Activated CD8-positive, alpha-beta memory T cell treated with anti-CD3 and anti-CD28 coated beads, Interleukin-2, amount 50 U/mL, for 1 hour (primary cell): ENCODE measurements around the gene CHMP6.
"Not testable (repeated sequence)": the region's sequence is repeated elsewhere in the genome, so short reads cannot be mapped to it uniquely, and the experiment has no call there.

Experiments
- DNase-seq: peaks from one replicate; pipeline ENCODE4 v3.0.0-alpha.2; 2020; ENCODE audit errors: extremely low read depth

Gene CHMP6

DNA sequence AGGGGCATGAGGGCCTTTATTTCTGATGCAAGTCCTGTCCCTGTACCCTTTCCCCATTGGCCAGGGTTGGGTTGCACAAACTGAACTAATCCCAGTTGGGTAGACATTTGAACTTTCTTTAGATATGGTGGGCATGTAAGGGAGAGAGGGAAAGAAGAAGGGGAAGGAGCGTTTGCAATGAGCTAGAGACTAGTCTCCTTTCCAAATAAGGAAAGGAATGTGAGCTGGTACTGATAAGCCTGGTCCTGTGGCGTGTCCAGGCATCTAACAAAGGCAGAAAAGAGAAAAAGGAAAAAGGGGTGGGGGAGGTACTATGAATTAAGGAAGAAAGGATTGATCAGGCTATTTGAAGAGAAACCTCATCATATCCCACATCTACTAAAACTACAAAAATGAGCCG is 20.3 kb downstream of the CHMP6 start:
- DNase-seq, result no peak

DNA sequence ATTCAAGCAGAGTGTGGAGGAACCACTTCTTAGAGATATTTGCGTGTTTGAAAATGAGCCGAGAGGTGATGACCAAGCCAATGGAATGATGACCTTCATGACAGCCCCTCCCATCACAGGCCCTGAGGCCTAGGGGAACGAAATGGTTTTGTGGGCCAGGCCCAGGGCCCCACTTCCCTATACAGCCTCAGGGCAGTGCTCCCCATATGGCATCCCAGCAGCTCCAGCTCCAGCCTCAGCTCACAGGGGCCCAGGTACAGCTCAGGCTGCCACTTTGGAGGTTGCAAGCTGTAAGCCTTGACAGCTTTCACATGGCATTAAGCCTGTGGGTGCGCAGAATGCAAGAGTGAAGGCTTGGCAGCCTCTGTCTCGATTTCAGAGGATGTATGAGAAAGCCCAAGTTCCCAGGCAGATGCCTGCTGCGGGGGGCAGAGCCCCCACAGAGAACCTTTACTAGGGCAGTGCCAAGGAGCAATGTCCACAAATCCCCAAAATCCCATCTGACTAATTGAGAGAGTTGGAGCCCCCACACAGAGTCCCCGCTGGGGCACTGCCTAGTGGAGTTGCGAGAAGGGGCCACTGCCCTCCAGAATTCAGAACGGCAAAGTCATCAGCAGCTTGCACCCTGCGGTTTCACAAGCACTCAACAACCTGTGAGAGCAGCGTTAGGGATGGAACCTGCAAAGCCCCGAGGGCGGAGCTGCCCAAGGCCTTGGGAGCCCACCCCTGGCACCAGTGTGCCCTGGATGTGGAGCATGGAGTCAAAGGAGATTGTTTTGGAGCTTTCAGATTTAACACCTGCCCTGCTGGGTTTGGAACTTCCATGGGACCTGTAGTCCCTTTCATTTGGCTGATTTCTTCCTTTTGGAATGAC is 21.2 kb downstream of the CHMP6 start:
- no peak for DNase-seq

DNA sequence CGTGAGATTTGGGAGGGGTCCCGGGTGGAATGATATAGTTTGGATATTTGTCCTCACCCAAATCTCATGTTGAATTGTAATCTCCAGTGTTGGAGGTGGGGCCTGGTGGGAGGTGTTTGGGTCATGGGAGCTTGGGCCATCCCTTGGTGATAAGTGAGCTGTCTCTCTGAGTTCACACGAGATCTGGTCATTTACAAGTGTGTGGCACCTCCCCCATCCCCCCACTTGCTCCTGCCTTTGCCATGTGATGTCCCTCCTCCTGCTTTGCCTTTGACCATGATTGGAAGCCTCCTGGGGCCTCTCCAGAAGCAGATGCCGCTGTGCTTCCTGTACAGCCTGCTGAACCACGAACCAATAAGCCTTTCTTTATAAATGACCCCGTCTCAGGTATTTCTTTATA is 22.0 kb downstream of the CHMP6 start:
- DNase-seq, result no peak

DNA sequence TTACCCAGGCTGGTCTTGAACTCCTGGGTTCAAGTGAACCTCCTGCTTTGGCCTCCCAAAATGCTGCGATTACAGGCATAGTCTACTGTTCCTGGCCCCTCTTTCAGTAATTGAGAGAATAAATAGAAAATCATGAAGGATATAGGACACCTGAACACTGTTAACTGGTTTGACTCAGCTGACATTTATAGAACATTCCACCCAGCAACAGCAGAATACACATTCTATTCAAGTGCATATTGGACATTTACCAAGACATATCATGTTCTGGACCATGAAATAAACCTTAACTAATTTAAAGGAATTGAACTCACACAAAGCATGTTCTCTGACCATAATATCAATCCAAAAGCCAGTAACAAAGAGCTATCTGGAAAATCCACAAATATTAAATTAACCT is 23.5 kb downstream of the CHMP6 start:
- no peak for DNase-seq

DNA sequence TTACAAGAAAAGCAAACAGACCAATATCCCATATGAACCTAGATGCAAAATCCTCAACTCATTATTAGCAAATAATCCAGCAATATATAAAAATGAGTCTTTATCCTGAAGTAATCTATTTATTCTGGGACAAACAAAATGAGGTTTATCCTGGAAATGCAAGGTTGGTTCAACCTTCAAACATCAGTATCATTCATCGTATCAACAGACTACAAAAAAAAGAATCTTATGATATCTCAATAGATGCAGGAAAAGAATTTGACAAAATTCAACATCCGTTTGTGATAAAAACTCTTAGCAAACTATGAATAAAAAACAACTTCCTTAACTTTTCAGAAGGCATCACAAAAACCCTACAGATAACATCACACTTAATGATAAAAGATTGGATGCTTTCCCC is 24.9 kb downstream of the CHMP6 start:
- DNase-seq, result no peak

DNA sequence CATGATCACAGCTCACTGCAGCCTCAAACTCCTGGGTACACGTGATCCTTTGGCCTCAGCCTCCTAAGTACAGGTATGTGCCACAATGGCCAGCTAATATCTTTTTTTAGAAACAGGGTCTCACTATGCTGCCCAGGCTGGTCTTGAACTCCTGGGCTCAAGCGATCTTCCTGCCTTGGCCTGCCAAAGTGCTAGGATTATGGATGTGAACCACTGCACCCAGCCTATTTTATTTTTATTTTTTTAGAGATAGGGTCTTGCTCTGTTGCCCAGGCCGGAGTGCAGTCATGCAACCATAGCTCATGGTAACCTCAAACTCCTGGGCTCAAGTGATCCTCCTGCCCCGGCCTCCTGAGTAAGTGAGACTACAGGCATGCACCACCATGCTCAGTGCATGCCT is 25.7 kb downstream of the CHMP6 start:
- DNase-seq, result not testable (repeated sequence)

DNA sequence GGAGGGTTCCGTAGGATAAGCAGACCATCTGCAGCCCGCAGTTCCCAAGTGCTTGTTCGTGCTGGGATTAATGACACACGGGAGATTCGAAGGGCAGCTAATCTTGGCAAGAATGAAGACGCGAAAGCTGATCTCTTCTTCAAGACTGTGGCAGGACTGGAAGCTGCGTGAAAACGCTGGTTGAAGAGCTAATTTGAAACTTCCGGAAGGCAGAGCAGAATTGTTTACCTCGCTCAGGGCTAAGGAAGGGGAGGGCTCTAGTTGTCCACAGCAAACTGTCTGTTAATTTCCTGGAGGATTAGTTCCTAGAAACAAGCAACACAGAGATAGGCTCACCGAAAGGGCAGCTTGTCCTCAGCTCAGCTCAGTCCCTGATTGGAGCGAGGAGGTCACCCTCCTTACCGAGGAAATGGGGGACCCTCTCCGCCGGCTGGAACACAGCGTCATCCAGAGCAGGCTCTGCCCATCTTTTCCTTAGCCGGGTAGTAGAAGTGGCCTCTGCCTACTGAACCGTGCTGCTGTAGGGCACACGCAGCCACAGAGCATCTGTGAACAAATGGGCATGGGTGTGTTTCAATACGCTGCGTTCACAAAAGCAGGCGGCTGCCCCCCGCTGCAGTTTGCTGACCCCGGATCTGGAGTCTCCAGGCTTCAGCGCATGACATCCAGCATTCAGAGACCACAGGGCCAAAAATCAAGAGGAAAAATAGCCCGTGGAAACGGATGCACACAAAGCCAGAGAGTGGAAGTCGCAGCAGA is 26.6 kb downstream of the CHMP6 start:
- DNase-seq, result no peak

DNA sequence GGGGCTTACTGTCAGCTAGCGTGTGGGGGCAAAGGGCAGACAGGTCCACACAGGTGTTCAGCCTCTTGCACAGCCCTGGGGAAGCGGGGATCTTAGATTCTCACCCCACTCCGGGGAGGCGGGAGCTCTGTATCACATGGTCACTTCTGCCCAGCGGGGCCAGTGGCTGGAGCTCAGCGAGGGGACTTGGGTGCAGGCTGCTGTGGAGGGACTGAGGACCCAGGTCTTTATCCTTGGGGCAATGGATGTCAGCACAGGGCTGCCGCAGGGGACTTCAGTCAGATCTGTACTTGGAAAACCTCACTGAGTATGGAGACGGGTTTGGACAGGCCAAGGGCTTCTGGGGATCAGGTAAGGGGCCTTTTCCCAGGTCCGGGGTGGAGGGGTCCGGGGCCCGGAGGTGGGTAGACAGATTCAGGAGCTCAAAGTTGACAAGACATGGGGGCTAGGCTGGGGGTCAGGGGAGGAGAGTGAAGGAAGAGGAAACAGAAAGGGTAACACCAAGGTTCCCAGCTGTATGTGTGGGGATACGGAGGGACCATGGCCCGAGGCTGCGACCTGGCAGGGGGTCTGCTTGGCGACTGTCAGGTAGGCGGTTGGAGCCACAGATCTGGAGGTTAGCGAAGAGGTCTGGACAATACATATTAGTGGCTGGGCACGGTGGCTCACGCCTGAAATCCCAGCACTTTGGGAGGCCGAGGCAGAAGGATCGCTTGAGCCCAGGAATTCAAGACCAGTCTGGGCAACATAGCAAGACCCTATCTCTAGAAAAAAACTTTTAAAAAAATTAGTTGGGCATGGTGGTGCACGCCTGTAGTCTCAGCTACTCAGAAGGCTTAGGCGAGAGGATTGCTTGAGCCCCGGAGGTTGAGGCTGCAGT is 28.2 kb downstream of the CHMP6 start:
- DNase-seq, result no peak

DNA sequence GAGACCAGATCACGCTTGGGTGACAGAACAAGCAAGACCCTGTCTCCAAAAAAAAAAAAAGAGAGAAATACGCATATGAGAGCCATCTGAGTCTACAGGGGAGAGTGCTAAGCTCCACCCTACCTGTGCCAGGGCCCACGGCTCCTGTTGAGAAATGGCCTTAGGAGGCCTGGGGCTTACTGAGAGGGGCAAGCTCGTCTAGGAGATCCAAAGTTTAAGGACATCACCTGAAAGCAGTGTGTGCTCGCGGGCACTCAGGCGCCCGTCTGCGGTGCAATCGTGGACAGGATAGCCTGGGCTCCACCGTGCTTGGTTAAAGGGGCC is 28.8 kb downstream of the CHMP6 start:
- no peak for DNase-seq

DNA sequence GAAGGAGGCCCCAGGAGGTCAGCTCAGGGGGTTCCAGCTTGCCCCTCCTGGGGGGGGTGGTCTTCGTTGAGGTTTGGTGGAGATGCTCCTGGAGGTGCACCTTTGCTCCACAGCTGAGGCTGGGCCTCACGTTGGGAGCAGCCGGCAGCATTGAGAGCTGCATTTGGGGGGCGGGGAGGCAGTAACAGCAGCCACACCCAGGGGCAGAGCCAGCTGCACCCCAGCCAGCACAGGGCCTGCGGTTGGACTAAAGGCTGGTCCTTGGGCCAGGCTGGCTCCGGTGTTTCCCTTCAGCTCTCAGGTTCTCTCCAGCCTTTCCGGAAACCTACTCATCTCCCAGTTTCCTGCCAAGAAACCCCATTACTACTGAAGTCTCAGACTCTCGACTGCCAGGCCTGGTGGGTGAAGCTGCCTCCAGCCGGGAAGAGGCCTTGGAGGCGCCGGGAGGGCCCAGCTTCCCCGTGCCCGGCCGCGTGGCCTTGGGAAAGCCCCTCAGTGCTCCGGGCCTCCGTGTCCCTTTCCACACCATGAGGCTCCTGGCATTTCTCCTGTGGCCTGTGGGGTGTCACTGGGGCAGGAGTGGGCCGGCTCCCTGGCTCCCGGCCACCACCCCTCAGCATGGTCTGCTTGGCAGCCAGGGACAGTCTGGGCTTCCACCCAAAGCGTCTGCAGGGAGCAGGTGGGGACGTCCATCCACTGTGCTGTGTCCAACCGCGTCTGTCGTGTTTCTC is 29.3 kb downstream of the CHMP6 start:
- no peak for DNase-seq

DNA sequence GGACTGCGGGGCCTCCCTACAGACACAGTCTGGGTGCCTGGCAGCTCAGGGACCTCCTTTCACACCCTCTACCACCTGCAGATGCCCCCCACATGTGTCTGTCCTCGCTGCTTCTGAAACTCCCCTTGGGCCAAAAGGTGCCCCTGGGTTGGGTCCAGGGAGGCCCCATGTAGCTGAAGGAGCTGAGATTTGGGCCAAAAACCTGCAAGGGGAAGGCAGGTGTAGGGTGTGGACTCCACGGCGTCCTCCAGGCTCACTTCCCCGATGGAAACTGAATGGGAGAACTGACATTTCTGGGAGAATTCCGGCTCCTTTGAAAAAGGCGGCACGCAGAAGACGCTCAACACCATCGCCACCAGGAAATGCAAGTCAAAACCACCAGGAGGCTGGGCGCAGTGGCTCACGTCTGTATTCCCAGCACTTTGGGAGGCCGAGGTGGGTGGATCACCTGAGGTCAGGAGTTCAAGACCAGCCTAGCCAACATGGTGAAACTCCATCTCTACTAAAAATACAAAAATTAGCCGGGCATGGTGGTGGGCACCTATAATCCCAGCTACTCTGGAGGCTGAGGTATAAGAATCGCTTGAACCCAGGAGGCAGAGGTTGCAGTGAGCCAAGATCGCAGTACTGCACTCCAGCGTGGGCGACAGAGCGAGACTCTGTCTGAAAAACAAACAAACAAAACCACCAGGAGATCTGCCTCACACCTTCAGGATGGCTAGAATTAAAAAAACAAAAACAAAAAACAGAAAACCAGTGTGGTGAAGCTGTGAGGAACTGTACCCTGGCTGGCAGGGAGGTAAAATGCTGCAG is 30.1 kb downstream of the CHMP6 start:
- DNase-seq, result no peak

DNA sequence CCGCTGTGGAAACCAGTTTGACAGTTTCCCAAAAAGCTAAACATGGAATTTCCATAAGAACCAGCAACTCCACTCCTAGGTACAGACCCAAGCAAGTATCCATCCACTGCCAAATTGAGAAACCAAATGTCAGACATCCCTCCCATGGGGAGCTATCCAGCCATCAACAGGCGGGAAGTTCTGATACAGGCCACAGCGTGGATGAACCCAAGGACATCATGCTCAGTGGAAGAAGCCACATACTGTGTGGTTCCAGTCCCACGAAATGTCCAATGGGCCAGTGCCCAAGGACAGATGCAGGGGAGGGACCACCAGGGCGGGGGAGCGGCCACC is 30.7 kb downstream of the CHMP6 start:
- no peak for DNase-seq

DNA sequence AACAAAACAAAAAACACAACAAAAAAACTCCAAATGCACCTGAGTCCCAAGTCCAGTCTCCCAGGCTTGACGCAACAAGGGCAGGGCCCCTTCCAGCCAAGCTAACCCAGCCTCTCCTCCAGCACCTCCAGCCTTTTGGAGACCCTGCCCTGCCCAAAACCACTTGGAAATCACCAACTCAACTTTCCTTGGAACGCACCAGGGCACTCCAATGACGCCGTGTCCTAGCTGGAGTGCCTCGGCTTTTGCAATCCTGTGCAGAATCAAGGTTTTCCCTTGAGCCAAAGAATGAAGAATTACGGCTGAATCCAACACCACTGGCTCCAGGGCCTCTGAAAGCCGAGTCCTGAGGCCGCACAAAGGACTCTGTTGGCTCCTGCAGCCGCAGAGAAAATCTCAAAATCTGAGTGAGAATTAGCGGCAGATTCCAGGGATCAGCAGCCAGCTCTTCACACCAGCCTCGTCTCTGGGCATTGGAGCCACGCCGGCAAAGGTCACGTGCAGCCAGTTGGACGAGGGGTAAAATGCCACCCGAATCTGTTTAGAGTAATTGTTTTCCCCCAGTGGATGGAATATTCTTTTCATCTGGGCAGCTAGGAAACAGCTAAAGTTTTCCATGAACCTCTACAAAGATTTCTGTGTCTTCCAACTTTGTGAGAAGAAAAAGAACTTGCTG is 33.6 kb downstream of the CHMP6 start:
- no peak for DNase-seq

DNA sequence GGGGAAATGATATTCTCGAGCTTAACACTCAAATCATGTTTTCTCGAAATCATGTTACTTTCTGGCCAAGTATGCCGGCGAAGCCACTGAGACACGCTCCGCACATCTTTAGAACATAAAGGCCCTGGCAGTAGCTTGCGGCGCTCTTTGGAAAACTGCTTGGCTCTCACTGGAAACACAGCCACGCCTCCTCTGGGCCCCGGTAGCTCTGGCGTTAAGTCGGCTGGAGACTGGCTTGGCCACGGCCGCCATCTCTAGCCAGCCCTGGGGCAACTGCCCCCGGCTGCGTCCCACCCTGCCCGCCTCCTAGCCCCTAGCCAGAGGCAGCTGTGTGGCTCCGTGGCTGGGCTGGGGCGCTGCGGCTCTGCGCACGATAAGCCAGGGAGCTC is 34.1 kb downstream of the CHMP6 start:
- DNase-seq, result no peak

DNA sequence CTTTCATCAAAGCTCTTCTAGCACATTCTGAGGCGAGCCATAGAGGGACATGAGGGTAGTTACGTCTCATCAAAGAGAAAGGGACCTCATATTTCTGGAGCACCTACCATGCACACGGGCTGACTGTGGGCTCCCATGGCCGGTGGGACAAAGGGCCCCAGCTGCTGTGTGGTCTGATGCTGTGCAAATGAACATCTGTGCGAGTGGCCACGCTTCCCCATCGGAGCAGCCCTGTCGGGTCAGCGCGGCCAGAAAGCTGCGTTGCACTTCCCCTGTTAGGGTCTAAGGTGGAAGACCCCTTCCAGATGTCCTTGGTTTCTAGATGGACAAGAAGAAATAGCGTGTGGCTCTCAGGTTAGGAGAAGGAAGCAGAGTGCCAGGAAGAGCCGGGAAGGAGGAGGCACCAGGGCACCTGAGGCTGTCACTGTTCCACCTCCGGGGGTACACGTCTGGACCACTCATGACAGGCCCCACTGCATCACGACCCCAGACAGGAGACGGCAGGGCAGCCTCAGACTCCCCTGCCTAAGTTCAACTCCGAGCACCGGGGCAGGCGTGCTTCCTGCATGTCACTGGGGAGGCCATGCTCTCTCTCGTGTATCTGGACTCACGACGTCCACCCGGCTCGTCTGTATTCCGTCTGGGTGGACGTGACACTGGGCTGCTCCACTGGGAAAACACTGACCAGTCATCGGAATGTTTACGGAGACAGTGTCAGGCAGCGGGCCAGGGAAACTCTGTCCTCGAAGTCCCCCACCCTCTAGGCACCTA is 34.8 kb downstream of the CHMP6 start:
- DNase-seq, result no peak

DNA sequence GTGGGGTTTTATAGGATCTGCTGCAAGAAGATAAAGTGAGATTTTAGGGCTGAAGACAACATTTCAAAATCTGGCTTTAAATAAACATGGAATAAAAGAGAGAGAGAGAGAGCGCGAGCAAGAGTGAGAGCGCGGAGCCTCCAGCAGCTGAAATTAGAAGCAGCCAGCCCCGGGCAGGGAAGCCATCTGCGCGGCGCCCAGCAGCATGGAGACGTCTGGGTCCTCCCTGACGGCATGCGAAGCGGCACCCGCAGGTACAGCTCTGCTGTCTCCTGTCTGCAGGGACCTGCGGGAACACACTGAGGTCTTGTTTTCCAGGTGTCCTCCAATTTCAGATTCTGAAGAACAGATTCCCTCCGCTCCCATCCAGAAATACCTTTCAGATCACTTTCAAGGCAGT is 35.4 kb downstream of the CHMP6 start:
- DNase-seq, result no peak

DNA sequence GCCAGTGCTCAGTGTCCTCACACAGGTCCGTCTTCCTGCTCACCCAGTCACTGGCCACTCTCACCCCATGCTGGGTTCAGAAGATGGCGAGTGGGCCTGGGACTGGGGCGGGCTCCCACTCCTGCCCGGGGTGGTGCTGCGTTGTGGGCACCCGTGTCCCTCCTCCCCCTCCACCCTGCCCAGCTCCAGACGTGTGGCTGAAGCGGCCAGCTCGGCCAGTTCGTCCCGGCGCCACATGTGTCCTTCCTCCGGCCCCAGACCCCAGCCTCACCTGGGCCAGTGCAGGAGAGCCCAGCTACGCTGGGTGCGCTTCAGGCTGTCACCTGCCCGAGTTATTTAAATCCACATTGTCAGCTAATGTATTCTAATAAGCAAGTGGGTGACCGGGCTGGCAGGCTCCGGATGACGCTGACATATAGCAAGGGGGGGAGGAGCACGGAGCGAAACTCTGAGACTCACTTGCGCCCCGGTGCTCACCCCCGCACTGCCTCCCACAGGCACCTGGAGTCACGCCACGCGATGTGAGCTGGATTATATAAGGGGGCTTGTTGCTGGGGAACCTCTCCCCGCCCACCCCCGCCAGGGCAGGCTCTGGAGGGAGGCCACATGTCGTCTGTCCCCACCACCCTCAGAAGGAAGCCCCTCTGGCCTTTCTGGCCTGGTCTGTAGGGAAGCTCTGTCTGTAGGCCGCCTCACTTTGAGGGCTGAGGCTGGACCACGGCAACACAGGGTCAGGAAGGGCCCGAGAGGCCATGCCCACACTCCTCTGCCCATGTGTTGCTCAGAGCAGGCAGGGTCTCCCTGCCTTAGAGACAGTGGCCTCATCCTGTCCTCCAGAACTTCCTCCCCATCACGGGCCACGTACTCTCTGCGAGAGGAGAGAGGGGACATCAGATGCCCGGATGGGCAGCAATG is 36.2 kb downstream of the CHMP6 start:
- DNase-seq, result no peak

DNA sequence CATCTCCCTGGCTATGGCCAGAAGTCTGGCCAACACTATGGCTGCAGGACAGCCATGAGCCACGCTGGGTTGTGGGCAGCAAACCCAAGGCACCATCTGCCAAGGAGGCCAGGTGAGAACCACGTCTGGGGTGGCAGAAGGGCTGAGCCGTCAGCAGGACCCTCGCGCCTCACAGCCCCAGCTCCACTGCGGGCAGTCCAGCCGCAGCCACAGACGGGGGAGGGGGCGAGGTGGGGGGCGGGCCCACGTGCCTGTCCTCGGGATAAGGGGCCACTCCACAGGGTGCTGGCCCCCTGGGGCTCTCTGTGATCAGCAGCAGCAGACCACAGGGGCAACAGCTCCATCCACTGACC is 36.8 kb downstream of the CHMP6 start:
- DNase-seq, result no peak

DNA sequence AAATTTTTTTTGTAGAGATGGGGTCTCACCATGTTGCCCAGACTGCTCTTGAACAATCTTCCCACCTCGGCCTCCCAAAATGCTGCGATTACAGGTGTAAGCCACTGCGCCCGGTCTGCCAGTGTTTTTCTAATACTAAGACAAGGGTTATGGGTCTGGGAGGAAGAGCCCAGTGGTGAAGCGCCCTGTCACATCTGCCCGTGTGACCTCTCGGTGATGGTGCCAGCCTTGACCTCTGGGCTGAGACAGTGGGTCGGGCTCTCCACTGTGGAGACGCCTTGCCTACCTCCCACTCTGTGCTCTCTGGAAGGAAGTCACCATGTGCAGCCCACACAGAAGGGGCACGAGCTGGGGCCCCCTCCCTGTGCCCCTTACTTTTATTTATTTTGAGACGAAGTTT is 38.2 kb downstream of the CHMP6 start:
- no peak for DNase-seq
